GM21367 (cell line): ENCODE results near the gene PCCA.
A peak's percentile ranks its signal among the peaks of the same experiment; 100 is the strongest.

ENCODE experiments used
- ATAC-seq: cut with Tn5 transposase; IDR thresholded peaks from one replicate; pipeline ENCODE4 v1.9.1; 2021; ENCODE audit not compliant: unreplicated experiment

The PCCA gene

DNA sequence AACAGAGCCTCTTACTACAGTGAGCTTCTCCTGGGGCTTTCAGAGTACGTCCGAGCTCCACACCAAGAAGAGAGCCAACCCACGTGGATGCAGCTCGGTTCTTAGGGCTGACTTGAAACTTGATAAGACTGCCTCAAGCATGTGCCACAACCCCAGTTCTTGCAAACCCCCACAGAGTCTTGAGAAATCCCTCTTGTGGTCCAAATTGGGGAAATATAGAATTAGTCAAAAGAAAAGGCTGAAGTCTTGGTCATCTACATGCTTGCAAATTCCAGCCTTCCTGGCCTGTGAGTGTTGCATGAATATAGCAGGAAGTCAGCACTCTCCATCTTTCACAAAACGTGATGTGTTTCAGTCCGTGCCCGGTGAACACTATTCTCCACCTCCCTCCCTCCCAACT is 404.5 kb downstream of the PCCA start:
- ATAC-seq = no peak

DNA sequence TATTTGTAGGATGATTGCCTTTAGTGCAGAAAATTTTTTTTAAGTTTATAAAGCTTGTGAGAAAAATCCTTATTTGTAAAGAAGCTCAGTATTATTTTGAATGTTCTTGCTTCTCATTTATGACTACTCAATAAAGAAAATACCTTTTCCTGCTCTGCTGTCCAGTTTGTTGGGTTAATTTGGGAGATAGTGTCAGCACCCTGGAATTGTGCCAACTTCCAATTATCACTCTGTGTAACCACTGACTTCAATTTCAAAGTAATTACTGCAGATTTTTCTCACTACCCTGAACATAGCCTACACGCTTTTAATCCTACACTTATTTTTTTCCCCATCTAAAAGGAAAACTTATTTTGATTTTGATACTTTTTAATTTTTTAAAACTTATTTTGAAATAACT is 406.6 kb downstream of the PCCA start:
- ATAC-seq = no peak

DNA sequence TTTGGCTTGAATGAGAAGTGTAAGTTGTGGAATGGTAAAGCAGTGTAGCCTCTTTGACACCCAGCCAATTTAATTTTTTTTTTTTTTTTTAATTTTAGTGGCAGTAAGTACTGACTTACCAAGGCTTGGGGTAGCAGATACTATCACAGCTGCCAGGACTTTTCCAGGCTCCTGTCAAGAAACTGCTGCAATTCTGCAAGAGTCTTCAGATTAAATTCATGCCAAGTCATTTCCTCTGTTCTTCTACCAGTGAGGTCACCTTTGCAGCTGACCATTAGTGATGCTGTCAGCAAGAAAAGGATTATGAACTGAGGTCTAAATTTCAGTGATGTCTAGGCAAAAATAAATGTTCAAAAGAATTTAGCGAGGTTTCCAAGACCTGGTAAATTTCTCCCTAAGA is 408.5 kb downstream of the PCCA start:
- ATAC-seq = no peak

DNA sequence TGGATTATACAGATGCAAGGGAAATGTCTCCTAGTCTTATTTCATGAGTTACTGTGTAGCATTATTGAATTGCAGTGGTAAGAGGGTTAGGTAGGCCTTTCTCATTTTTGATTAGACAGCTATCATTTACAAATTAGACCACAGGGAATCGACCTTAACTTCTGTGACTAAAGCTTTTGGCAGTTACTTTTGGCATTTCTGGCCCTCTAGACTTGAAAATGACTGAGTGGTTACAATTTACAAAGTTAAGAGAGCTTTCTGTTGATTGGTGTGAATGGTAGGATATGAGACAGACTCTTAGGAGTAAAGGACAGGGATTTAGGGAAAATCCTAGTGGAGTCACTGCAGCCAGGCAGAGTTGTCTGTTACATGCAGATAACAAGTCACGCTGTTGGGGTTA is 413.6 kb downstream of the PCCA start:
- no peak for ATAC-seq

DNA sequence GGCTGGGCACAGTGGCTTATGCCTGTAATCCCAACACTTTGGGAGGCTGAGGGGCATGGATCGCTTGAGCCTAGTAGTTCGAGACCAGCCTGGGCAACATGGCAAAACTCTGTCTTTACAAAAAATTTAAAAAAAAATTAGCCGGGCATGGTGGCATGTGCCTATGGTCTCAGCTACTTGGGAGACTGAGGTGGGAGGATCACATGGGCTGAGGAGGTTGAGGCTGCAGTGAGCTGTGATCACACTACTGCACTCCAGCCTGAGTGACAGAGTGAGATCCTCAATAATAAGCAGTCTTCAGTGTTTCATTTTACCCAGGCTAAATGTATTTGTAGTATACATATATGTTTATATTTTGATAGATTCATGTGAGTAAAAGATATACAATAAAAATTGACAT is 414.7 kb downstream of the PCCA start:
- ATAC-seq = no peak

DNA sequence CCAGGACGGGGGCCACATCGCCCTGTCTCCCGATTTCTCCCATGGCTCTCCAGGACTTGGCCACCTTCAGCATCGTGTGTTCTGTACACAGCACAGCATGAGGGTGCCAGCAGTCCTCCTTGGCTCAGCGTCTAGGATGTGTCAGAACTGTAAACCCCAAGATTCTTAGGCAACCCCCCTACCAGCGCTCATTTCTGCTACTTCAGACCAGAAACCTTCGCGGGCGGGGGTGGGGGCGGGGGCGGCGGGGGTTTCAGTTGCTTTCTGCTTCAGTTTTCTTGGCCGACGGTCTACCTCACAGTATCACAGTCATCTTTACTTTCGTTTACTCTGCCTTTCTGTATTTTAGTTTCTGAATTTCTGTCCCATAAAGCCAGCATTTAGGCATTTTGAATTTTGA is 417.3 kb downstream of the PCCA start:
- ATAC-seq = peak; percentile 66

DNA sequence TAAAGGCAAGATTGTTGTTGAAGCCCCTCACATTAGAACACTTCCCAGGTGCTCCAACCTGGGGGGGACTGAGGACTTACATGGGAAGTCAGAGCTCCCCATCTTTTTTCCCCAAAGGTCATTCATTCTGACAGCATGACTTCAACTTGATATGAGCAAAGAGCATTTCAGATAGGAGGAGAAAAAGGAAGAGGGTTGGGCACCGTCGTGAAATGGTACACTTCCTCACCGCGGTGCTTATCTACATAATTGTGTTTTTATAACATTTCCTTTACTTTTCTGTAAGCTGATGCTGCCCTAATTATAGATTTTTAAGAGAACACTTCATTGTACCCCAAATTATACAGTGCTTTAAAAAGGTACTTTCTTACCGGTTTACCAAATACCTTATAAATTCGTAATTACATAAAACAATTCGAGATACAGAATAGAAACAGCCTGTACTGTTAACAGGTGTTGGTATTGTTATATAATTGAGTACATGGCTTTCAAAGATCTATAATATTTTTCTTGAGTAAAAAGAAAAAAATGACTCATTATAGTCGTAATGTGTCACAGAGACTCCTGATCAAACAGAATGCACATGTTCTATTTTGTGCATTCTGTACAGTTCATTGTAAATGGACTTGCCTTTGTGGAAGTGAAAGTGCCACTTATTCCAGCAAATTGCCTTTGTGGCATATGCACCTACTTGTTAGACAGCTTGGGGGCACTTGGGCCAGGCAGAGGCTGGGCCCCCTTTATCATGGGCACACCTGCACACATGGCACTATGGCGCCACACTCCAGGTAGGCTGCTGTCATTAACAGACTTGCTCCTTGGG is 417.9 kb downstream of the PCCA start:
- ATAC-seq = no peak

DNA sequence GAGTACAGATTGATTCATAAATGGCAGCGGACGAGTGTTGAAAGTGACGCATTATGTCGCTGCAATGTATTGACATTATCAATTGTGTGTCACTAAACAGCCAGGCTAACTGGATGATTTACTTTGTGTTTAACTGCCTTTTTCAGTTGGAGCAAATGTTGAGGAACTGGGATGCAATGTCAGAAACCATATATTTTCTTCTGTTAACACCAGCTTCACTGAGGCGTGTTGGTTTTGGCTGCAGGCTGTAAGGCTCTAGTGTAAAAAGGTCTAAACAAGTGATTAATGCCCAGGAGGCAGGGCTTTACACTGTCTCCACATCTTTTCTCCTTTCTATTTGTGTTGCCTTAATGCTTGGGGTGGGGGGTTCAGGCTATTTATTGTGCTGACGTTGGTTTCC is 419.6 kb downstream of the PCCA start:
- ATAC-seq = no peak

DNA sequence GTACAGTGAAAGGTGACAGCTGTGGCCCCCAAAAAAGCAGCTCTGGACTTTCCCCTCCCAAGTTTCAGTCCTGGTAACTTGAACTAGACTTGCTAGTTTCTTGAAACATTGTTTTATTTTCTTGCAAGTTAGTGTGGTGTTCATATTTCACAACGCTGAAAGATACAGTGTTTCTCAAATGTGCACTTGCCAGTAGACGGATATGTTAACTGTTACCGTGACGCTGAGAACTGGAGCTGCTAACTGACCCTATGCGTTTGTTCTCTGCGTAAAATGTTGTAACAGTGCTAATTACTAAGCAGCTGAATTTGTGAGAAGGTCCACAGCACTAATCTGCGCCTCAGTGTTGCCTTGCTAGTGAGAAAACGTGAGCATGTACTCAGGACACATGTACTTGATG is 420.1 kb downstream of the PCCA start:
- ATAC-seq = no peak

DNA sequence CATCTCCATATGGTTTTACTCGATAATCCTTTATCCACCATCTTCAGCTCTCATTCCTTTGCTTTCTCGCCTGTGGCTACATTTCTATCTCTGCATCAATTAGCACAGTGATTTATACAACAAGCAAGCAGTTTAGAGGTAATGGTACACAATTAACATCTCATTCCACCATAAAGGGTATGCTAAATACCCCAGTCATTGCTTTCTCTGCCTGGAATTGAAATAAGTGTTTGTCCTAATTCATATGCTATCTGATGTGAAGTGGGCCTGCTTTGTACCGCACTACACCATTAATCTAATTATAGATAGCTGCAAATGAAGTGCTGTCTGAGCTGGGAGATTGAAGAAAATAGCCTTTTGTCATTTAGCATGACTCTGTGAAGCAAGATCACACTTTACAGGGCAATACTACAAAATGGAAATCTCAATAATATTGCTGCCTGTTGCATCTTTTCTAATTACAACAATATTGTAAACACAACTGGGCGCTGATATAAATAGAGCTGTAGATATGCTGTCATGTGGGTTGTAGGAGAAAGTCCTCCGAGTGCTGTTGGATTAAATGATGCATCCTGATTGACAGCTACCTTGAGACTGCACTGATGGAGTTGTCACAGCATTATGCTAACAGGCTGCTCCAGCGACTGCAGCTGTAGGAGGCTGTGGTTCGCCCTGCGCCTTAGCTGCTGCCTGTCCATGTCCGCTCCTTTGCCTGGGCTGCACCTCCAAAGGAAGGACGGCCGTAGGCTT is 421.5 kb downstream of the PCCA start:
- ATAC-seq = no peak

DNA sequence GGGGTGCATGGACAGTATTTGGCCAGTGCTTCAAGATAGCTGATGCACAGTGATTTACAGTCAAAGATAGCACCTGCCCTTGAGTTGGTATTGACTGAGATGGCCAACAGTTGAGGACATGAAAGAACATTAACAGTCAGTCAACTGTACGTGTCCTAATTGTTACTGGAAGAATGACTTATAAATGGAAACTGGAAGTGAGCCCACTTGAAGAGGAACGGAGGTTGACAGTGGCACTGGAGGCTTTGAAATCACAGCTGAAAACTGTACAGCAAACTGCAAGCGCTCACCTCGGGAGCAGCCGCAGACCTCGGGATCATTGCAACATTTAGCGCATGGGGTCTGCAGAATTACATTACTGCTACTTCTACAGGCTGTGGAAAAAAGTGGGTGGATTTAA is 422.6 kb downstream of the PCCA start:
- ATAC-seq = no peak

DNA sequence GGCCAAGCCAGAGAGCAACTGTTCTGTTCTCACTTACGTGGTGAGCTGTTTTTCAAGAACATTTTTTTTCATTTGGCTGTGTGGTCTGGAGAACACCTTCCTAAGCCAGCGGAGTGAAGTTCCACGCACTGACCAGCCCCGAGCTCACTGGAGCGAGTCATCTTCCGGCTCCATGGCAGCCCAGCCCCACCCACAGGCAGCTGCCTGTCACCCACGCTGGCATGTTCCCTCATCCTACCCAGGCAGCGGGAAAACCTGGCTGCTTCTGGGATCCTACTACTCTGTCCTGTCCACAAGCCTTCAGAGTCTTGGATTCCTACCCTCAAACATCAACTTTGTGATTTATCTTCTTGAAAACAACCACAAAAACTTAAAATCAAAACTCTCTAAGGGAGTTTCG is 423.5 kb downstream of the PCCA start:
- ATAC-seq = no peak

DNA sequence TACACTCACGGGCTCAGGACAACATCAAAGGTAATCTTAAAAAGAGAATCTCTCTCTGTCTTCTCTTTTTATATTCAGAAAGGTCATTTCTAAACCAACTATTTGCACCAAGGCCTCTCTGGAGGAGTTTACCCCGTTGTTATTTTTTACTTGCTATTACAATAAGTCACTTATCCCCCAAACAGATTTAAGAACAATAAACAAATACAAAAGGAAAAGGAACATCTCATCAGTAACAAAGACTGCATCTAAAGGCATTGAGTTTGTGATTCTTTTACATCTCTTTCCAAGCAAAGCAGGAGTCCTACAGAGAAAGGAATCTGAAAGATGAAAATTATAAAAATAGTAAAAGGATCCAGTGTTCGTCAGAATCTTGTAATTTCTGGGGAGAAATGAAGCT is 424.3 kb downstream of the PCCA start:
- no peak for ATAC-seq

DNA sequence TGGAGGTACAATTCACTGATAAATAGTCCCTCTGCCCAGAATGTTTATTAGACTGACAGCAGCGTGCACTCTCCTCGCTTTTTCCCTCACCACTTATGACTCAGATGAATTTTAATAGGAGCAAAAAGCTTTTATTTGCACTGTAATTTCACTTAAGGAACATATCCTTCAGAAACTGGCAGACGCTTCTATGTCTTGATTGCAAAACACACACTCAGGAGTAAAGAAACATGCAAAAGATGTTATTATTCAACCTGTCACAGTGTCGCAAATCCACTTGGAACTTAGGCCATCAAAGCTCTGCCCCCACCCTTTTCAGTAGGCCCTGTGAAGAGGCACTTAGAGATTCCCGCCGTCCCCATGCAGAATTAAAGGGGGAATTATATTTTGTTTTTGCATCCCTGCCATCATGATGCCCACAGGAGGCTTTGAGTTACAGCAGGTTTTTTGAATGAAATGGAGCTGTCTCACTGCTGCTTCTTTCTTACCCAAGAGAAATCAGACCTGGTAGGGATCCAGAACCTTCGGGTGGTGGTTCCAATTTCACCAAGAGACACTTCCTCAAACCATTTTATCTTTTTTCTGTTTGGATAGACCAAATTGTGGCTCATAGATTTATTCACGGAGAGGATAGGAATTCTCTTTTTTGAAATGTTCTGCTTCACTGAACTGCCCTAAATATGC is 425.2 kb downstream of the PCCA start:
- no peak for ATAC-seq

DNA sequence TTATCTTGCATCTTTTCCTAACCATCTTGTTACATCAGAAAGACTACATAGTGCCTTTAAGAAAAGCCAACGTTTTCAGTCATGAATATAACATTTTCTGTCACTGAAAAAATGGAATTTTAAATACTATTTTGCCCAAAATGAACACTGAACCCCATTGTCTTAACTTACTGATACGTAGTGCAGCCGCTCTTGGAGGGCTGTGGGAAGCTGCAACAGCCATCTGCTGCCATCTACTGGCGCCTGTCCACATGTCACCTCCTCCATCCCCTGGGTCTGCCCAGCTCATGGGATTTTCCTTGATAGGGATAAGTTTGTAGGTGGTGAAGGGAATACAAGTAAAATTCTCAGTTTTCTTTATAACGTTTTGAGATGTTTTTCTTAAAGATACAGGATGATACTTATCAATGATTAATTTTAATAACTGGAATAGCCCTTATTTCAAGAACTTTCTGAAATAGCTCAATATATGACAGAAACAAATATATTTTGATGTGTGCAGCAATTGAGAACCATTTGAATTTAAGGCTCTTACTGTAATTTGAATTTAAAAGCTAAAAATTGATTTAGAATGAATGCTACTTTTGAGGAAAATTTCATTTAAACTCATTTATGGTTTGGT is 426.0 kb downstream of the PCCA start:
- ATAC-seq = peak; percentile 88

DNA sequence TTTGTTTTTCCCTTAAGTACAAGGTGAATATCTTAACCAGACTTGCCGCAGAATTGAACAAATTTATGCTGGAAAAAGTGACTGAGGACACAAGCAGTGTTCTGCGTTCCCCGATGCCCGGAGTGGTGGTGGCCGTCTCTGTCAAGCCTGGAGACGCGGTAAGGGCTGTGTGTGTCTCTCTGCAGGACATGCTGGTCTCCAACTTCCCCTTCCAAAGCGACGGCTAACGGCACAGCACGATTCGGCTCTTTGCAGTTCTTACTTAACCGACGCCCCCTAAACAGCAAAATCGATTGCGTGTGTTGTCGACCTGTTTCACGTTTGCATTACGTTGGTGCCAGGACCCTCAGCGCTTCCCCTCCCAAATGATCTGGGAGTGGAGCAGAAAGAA is 426.5 kb downstream of the PCCA start:
- ATAC-seq = no peak

DNA sequence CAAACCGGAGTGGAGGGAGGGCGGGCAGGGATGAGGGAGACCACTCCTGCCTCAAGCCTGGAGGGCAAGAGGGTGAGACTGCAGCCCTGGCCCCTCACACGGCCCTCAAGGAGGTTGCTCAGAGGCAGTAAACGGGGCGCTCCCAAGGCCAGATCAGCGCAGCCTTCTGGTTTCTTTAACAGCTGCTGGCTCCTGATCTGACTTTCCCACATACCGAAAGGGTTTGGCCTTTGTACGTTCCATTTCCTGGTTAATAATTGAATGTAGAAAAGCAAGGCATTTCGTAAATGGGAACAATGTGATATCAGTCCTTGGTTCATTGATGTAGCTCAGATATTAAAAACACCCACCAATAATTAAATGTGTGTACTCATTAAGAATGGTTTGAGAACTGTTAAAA is 428.2 kb downstream of the PCCA start:
- no peak for ATAC-seq

DNA sequence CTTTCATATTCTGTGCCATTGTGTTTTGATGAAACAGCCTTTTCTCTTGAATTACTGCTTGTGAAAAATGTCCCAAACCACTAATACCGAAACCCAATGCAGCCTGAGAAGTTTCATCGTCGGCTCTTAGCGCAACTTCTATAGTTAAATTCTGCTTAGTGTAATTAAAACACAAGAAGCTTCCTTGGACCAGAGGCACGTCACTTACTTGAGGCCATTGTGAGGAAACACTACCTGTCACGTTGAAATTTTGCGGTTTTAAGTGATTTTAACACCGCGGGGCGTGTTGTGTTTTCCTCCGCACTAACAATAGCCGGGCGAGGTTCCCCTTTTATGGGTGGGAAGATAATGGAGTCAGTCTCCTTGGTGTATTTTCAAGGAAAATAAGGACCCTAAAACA is 428.8 kb downstream of the PCCA start:
- ATAC-seq = no peak

DNA sequence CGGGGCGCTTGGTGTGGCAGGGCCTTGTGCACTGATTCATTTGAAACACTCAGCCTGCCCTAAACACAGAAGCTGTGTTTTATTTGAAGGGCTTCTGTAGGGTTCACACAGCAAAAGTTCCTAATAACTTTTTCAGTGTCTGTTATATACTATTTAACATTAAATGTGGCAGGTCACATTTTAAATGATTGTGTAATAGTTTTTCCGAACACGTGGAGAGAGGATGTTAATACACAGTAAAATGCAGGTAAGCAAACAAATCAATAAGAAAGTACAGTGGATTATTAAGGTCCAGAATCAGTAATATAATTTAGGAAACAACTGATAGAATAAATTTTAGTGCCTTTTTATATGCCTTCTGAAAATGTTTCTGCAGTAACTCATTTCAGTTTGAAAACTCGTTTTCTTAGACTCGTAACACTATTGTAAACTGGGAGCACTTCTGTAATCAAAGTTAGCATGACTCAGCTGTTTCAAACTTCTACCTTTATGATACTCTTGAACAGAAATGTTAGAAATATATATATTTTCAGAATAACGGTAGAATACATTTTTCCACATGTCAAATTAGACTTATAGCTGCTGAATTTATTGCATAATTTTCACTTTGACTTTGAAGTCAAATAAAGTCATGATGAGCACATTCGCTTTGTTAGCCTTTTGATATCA is 429.6 kb downstream of the PCCA start:
- no peak for ATAC-seq

DNA sequence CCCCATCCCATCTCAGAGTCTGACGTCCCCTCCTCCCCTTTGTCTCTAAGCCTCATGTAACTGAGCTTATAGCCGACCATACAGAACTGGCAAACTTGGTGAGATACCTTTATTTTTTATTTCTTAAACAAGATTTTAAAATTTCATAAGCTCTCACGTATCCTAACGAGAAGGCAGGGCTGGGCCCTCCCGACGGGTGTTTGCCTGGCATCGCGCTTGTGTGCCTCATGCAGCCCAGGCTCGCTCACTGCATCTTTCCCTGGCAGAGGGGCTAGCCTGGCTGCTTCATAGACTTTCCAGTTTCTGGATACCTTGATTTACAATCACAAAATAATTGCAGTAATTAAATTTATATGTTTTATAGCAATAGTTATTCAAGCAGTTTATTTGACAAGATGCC is 430.7 kb downstream of the PCCA start:
- no peak for ATAC-seq
